ENCODE results near the gene CHRNA4. TPM values are rescaled to one million over a fixed set of nuclear protein-coding genes. Genes with fewer than 3 reads are reported as not detected.

The CHRNA4 gene
- total and polyA plus RNA-seq, 10 of the 15 experiments (the other 5 are each of a cell fraction or from before 2014, with no cell fraction given): 0.04 to 0.41 (median 0.06) TPM; not detected in 5

GRCh38 chr20:63359164-63359934, 1.8 kb downstream of the CHRNA4 start (continued):
- TF ChIP-seq ZNF274 (IDR thresholded peaks at IDR 0.05; ENCODE audit: insufficient read depth, insufficient read length) (no peak), USF2 (IDR thresholded peaks at IDR 0.05; ENCODE audit: borderline replicate concordance, low read depth, low read length) (no peak), BACH1 (IDR thresholded peaks at IDR 0.05; ENCODE audit: borderline replicate concordance) (no peak), LARP7 (IDR thresholded peaks at IDR 0.05) (no peak), BRCA1 (IDR thresholded peaks at IDR 0.05; ENCODE audit: low read depth, low read length) (no peak), EZH2 (IDR thresholded peaks at IDR 0.05; ENCODE audit: borderline replicate concordance, control insufficient read depth, low read depth, low read length) (no peak), NFXL1 (IDR thresholded peaks at IDR 0.05; ENCODE audit: borderline replicate concordance) (no peak)

GRCh38 chr20:63357921-63358905, 2.9 kb downstream of the CHRNA4 start:
- H3K36me3 ChIP-seq (ENCODE audit: control insufficient read depth in 2 of 2, insufficient read depth in 2 of 2, low read length in 1 of 2): no peaks in the 10 kb centered on the region
- no peaks in the 10 kb centered on the region for H3K27me3 ChIP-seq (replicated peaks in 1 of 2; ENCODE audit: control insufficient read depth in 2 of 2, insufficient read depth in 2 of 2, low read length in 1 of 2)
- POLR2A ChIA-PET: no interaction called here
- H3K4me3 ChIP-seq: no peak overlapping the region
- FAIRE-seq (no peak), DNase-seq (ENCODE audit: low read depth, low spot score) (no peak), ATAC-seq (no peak)
- RAD21 ChIA-PET (ENCODE audit: unreplicated experiment): interaction anchor here (0.6 to 1.0 kb wide), 2 partner anchors 48 to 179 kb away, joined by 3 read pairs; partner anchors contain the start of gene PTK6
- intact Hi-C loops (cut with micrococcal nuclease; ENCODE audit: unreplicated experiment) (no loop called here), in situ Hi-C loops (cut with MboI) (no loop called here)
- H3K27ac ChIP-seq (ENCODE audit: control insufficient read depth, insufficient read depth): no peak overlapping the region
- H3K4me2 ChIP-seq (ENCODE audit: control insufficient read depth, insufficient read depth): no peak overlapping the region
- CTCF ChIA-PET: no interaction called here
- SMC1A ChIA-PET (ENCODE audit: uncharacterized antibody, unreplicated experiment): no interaction called here
- BruUV-seq (replicated peaks): no TSS peak
- no peak overlapping the region for H2AFZ ChIP-seq (ENCODE audit: control insufficient read depth, low read depth, low read length)
- no peak overlapping the region for H3K9ac ChIP-seq (ENCODE audit: control insufficient read depth, insufficient read depth, low read length)
- H3K79me2 ChIP-seq (ENCODE audit: control insufficient read depth, insufficient read depth, low read length): no peaks in the 10 kb centered on the region
- 33% methylated on average over 26 of the region's 26 CpGs for WGBS (ENCODE audit: insufficient coverage, insufficient replicate concordance, low lambda C conversion rate, missing lambda C conversion rate)
- H4K20me1 ChIP-seq (ENCODE audit: control insufficient read depth, insufficient read depth): no peaks in the 10 kb centered on the region
- no peaks in the 10 kb centered on the region for H3K4me1 ChIP-seq (ENCODE audit: control insufficient read depth, insufficient read depth, low read length)
- H3K9me3 ChIP-seq (replicated peaks; ENCODE audit: control insufficient read depth, insufficient read depth, low read length): no peaks in the 10 kb centered on the region; the same call in 2 of the 3 replicates
- TF ChIP-seq BACH1 (IDR thresholded peaks at IDR 0.05; ENCODE audit: borderline replicate concordance) (no peak), CBFB (IDR thresholded peaks at IDR 0.05; ENCODE audit: low read depth) (no peak), CUX1 (IDR thresholded peaks at IDR 0.05; ENCODE audit: insufficient replicate concordance, low read depth, low read length) (no peak), CHD2 (IDR thresholded peaks at IDR 0.05; ENCODE audit: borderline replicate concordance, low read depth, low read length) (no peak), PAX8 (IDR thresholded peaks at IDR 0.05) (no peak), NR2F1 (conservative IDR thresholded peaks at IDR 0.05) (no peak), ATF7 (IDR thresholded peaks at IDR 0.05; ENCODE audit: low read depth) (no peak)
